Neural progenitor cell (in vitro differentiated cells): ENCODE measurements around the gene ADAMTS18.

Source experiments
- EZH2 ChIP-seq: fragments of 200-600 bp; sonication (generic); IDR thresholded peaks from 2 replicates; pipeline ENCODE4 v1.6.1; 2017; ENCODE audit warnings: antibody characterized with exemption, mild to moderate bottlenecking, moderate library complexity
- TF ChIP-seq, protein P1 (sequence below): fragments of 200-600 bp; sonication (generic); IDR thresholded peaks from 2 replicates; pipeline ENCODE4 v1.5.1; 2017; ENCODE audit warnings: antibody characterized with exemption, mild to moderate bottlenecking

DNA sequence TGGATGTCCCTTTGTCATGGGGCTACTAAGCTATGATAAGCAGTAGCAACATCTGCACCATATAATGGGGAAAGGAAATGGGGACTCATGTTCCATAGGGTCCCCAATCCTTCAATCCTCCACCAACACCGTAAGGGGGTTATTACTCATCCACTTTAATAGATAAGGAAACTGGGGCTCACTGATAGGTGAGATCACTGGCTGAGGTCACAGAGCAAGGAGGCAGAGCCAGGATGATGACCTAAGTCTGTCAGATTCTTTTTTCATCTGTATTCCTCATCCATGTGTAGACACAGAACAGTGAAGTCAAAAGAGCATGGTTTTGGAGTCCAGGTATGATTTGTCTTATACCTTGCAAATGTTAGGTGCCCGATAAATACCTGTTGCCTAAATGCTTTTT is 10.5 kb upstream of the ADAMTS18 start:
- TF ChIP-seq, protein P1, sequence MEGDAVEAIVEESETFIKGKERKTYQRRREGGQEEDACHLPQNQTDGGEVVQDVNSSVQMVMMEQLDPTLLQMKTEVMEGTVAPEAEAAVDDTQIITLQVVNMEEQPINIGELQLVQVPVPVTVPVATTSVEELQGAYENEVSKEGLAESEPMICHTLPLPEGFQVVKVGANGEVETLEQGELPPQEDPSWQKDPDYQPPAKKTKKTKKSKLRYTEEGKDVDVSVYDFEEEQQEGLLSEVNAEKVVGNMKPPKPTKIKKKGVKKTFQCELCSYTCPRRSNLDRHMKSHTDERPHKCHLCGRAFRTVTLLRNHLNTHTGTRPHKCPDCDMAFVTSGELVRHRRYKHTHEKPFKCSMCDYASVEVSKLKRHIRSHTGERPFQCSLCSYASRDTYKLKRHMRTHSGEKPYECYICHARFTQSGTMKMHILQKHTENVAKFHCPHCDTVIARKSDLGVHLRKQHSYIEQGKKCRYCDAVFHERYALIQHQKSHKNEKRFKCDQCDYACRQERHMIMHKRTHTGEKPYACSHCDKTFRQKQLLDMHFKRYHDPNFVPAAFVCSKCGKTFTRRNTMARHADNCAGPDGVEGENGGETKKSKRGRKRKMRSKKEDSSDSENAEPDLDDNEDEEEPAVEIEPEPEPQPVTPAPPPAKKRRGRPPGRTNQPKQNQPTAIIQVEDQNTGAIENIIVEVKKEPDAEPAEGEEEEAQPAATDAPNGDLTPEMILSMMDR = no peak
- no peak for TF ChIP-seq EZH2
